Measurements from ENCODE around the gene GOLGA8A.
"Not testable (repeated sequence)": the region's sequence is repeated elsewhere in the genome, so short reads cannot be mapped to it uniquely, and the experiment has no call there.

Gene GOLGA8A

GRCh38 chr15:34409511-34409910 is 28.1 kb downstream of the GOLGA8A start:
- not testable (repeated sequence) for DNase-seq (ENCODE audit: low read depth)

GRCh38 chr15:34408973-34409372 is 28.6 kb downstream of the GOLGA8A start:
- DNase-seq (ENCODE audit: low read depth), result not testable (repeated sequence)

DNA sequence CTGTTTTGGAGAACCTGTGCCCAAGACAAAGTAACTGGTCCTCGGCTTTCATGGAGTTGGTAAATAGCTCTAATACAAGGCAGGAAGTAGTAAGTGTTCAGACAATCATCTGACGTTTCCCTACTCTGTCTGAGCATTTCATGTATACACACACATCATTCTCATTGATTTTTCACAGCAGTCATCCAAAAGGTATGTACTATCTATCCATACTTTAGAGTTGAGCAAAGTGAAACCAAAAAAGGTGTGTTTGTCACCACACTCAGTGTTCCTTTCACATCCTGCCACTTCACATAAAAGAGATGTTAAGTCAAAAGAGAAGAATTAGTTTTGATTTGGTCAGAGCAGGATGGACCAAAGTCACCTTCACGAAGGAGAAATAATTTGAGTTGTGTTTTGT is 33.7 kb downstream of the GOLGA8A start:
- DNase-seq (ENCODE audit: low read depth), result not testable (repeated sequence)

DNA sequence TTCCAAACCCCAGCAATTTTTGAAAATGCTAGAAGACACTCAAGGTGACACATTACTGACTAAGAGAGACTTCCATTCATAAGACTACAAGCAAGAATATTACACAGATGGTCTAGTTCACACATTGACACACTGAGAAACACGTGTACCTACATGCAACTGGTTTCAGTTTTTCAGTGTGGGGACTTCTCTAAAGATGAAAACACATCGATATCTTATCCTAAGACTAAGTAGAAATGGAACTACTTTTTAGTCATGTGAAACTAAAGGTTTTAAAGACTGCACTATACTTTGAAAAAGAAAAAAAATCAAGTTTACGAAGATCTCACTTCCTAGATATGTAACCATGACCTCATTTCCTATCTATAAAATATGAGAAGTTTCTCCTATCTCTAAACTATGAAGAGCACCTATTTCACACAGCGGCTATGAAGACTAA is 34.4 kb downstream of the GOLGA8A start:
- not testable (repeated sequence) for DNase-seq (ENCODE audit: low read depth)

DNA sequence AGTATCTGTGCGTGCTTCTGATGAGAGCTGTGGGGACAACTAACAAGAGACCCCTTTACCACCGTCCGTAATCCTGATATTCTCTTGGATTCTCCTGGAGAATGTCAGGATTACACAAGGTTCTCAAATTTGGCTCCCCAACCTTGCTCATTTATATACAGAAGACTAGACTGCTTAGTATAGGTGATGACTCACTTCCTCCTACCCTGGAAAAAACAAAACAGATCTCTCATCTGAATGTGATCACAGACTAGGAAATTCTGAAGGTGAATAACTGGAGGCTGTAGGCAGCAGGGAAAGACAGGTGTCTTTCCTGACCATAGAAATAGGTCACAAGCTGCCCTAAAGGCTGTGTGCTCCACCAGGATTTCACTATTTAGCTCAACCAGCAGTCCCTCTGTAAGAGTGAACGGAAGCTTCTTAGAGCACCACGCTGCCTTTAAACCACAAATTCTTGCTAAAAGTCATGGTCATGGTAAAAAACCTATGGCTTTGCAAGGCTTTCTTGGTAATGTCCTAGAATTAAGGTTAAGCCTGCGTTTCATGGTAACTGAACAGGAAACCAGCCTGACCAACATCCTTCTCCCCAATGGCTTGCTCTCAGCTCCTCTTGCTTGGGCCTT is 39.9 kb downstream of the GOLGA8A start:
- DNase-seq (ENCODE audit: low read depth), result not testable (repeated sequence)

DNA sequence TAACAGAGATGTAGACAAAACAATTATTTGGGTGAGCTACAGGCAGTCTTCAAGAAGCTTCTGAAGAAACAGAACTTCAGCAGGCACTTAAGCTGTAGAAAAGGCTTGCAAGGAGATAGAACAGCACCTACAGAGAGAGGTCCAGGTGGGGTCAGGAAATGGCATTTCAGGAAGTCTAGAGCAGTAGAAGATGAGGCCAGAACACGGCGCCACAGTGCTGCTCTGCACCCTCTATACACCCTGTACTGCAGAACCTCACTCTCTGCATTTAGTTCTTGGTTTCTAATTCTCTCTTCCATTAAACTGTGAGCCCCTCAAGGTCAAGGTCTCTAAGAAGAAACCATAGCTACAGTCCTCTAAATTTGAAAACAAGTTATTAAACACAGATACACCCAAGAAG is 44.6 kb downstream of the GOLGA8A start:
- DNase-seq (ENCODE audit: low read depth), result not testable (repeated sequence)

- DNase-seq (ENCODE audit: low read depth), result not testable (repeated sequence)
Measured at GRCh38 chr15:34389594-34390086, 48.0 kb downstream of the GOLGA8A start.
